ENCODE measurements around the gene CD6. TPM values are rescaled to one million over a fixed set of nuclear protein-coding genes. Genes with fewer than 3 reads are reported as not detected.

Gene CD6
- total RNA-seq, 1 experiment from 2014 or later = not detected

GRCh38 chr11:61034111-61034510, 62.6 kb downstream of the CD6 start:
- Histone ChIP-seq H2BK15ac (ENCODE audit: low read depth, low read length) (no peak overlapping the region), H3K79me1 (ENCODE audit: insufficient read depth, low read depth, low read length, poor library complexity, severe bottlenecking) (no peaks in the 10 kb centered on the region), H3T11ph (ENCODE audit: low read length) (no peak overlapping the region), H3K9ac (ENCODE audit: extremely low read depth, insufficient read length, low read length) (no peak overlapping the region), H3K79me2 (ENCODE audit: insufficient read depth, low read length) (no peaks in the 10 kb centered on the region), H3K23me2 (ENCODE audit: insufficient read length, low read depth, low read length, poor library complexity, severe bottlenecking) (no peaks in the 10 kb centered on the region), H2AK5ac (ENCODE audit: insufficient read length, low read length) (no peak overlapping the region), H3K14ac (ENCODE audit: insufficient read depth, low read length) (no peak overlapping the region), H2BK120ac (ENCODE audit: low read depth, low read length, poor library complexity, severe bottlenecking) (no peak overlapping the region), H3K9me3 (ENCODE audit: control insufficient read depth, low read depth, low read length) (no peaks in the 10 kb centered on the region), H2BK12ac (ENCODE audit: insufficient read length, low read depth, low read length) (no peak overlapping the region), H3K56ac (ENCODE audit: insufficient read length, low read depth, low read length) (no peak overlapping the region), H3K27ac (ENCODE audit: insufficient read length, low read depth, low read length) (no peak overlapping the region), H3K18ac (ENCODE audit: insufficient read length, low read depth, low read length) (no peak overlapping the region), H2BK20ac (ENCODE audit: low read depth, low read length, poor library complexity, severe bottlenecking) (no peak overlapping the region), H2AFZ (ENCODE audit: low read length) (no peak overlapping the region), H3K4ac (ENCODE audit: low read depth, low read length) (no peak overlapping the region), H3K27me3 (ENCODE audit: insufficient read depth, low read length) (no peaks in the 10 kb centered on the region), H3K23ac (ENCODE audit: insufficient read length, low read depth, low read length) (no peak overlapping the region), H4K5ac (ENCODE audit: insufficient read length, low read depth, low read length) (no peak overlapping the region), H3K4me1 (ENCODE audit: insufficient read depth, low read length) (no peaks in the 10 kb centered on the region), H4K20me1 (ENCODE audit: control insufficient read depth, insufficient read depth, insufficient read length) (no peaks in the 10 kb centered on the region), H4K8ac (replicated peaks; ENCODE audit: insufficient read length, low read depth, low read length) (no peak overlapping the region), H4K91ac (ENCODE audit: insufficient read length, low read depth, low read length) (no peak overlapping the region), H3K4me2 (ENCODE audit: insufficient read depth, insufficient read length, low read length) (no peak overlapping the region), H2BK5ac (ENCODE audit: insufficient read length, low read length) (no peak overlapping the region)
- H3K36me3 Mint-ChIP-seq (ENCODE audit: insufficient read depth in 1 of 3, low read depth in 3 of 3) = no peaks in the 10 kb centered on the region
- TF ChIP-seq CTCF (conservative IDR thresholded peaks at IDR 0.05) = no peak
- no peaks in the 10 kb centered on the region for H3K4me1 Mint-ChIP-seq
- H3K9me3 Mint-ChIP-seq = no peaks in the 10 kb centered on the region
- no peak for DNase-seq
- H3K27ac Mint-ChIP-seq = no peak overlapping the region
- no CpG with 5 or more reads among the region's 4 CpGs for WGBS (ENCODE audit: extremely low coverage, insufficient read length, low lambda C conversion rate)
- no peak overlapping the region for H3K4me3 Mint-ChIP-seq
- H3K27me3 Mint-ChIP-seq (ENCODE audit: low read depth) = peaks cover 23% of the 10 kb centered on the region

All from H9 (cell line).